Esophagus squamous epithelium (tissue), 5 donors: ENCODE results near the gene PNMA6E. TPM values are rescaled to one million over a fixed set of nuclear protein-coding genes. Genes with fewer than 3 reads are reported as not detected.
"Not testable (repeated sequence)": the region's sequence is repeated elsewhere in the genome, so short reads cannot be mapped to it uniquely, and the experiment has no call there.

Experiments used
- DNase-seq: peaks from one replicate; lab custom pipeline; 2025; lab: John Stamatoyannopoulos, UW
- H3K27ac ChIP-seq, 4 donors: fragments of 200-600 bp; sonication (generic); one replicate each; pipeline ENCODE4 v1.5.1; 2016 to 2019; ENCODE audit warnings: mild to moderate bottlenecking in 1 of 4
- H3K27me3 ChIP-seq, 4 donors: fragments of 200-600 bp; sonication (generic); 1 replicate in 3 of 4; 2 replicates in 1 of 4; pipeline versions ENCODE4 v1.5.1 to v1.6.0; 2017 to 2021; ENCODE audit warnings: antibody characterized with exemption in 1 of 4
- H3K36me3 ChIP-seq, 3 donors: fragments of 200-600 bp; sonication (generic); one replicate each; pipeline ENCODE4 v1.5.1; 2016 to 2019
- H3K4me1 ChIP-seq, 3 donors: fragments of 200-600 bp; sonication (generic); one replicate each; pipeline ENCODE4 v1.5.1; 2017 to 2019
- H3K4me3 ChIP-seq, 4 donors: fragments of 200-600 bp; sonication (generic); 1 replicate in 3 of 4; 2 replicates in 1 of 4; pipeline ENCODE4 v1.5.1; 2016 to 2019; ENCODE audit warnings: mild to moderate bottlenecking in 2 of 4, moderate library complexity in 1 of 4
- H3K9me3 ChIP-seq, 3 donors: fragments of 200-600 bp; sonication (generic); one replicate each; pipeline ENCODE4 v1.5.1; 2016 to 2019
- CTCF ChIP-seq, 6 experiments: fragments of 450-650 bp in 4 of 6; fragments of 200-600 bp in 2 of 6; sonication (generic) in 2 of 6; IDR thresholded peaks; one replicate each; pipeline ENCODE4 v1.5.1; 2016 to 2019; ENCODE audit warnings: antibody characterized with exemption in 6 of 6, mild to moderate bottlenecking in 4 of 6, moderate library complexity in 4 of 6
- POLR2A ChIP-seq, 4 donors: fragments of 450-650 bp; IDR thresholded peaks; one replicate each; pipeline ENCODE4 v1.6.1; 2017; ENCODE audit warnings: antibody characterized with exemption in 4 of 4, mild to moderate bottlenecking in 4 of 4, moderate library complexity in 3 of 4
- WGBS, 2 donors: methylation state at CpG; one replicate each; pipeline ENCODE4 v1.1.5; 2018; 5-methylcytosine and 5-hydroxymethylcytosine counted together
- intact Hi-C: fragments of 100-400 bp; cut with DNase I; formaldehyde crosslinking; loops from one replicate; pipeline ENCODE4 v1.15.0; 2022
- total RNA-seq, 4 donors: library from RNA; depleted of rRNA; stranded (reverse); fragments of >200 nt; gene quantifications; one replicate each; pipeline ENCODE4 v1.1.0, GENCODE V29; 2016
- donor health status: DM: yes; HTN: yes; CAD: no.

PNMA6E gene
- total RNA-seq, 4 donors from 2014 or later = not detected

GRCh38 chrX:153387345-153387744 lies 13.8 kb downstream of the PNMA6E start:
- intact Hi-C loops = no loop called here
- TF ChIP-seq POLR2A (IDR thresholded peaks at IDR 0.05) (no peak), CTCF (IDR thresholded peaks at IDR 0.05) (no peak)
- Histone ChIP-seq H3K36me3 (no peaks in the 10 kb centered on the region), H3K4me1 (no peaks in the 10 kb centered on the region), H3K27me3 (no peaks in the 10 kb centered on the region), H3K4me3 (no peak overlapping the region), H3K27ac (no peak overlapping the region), H3K9me3 (no peaks in the 10 kb centered on the region)
- WGBS, 2 donors = 70 to 75% methylated on average over 2 of the region's 5 CpGs
- no peak for DNase-seq

DNA sequence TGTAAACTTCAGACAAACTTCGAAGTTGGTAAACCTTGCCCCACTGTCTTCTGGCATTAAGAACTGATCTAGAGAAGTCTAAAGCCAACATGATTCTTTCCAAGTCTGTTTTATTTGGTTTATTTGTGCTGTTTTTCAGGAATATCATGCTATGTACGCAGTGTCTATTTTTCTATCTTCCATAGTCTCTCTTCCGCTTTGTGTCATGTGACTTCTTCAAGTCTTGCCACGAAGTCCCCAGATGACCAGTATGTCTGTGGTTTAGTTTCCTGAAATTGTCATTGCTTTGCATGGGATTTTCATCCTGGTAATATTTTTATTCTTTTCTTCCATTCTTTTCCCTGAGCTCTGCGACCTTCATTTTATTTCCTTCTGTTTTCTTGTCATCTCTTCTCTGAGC lies 15.1 kb downstream of the PNMA6E start:
- WGBS, 2 donors = 70 to 72% methylated on average over 5 of the region's 5 CpGs
- H3K36me3 ChIP-seq = no peaks in the 10 kb centered on the region
- intact Hi-C loops = no loop called here
- no peaks in the 10 kb centered on the region for H3K4me1 ChIP-seq
- no peaks in the 10 kb centered on the region for H3K9me3 ChIP-seq
- DNase-seq = no peak
- no peaks in the 10 kb centered on the region for H3K27me3 ChIP-seq
- TF ChIP-seq POLR2A (IDR thresholded peaks at IDR 0.05) (no peak), CTCF (IDR thresholded peaks at IDR 0.05) (no peak)
- H3K27ac ChIP-seq = no peak overlapping the region
- no peak overlapping the region for H3K4me3 ChIP-seq

DNA sequence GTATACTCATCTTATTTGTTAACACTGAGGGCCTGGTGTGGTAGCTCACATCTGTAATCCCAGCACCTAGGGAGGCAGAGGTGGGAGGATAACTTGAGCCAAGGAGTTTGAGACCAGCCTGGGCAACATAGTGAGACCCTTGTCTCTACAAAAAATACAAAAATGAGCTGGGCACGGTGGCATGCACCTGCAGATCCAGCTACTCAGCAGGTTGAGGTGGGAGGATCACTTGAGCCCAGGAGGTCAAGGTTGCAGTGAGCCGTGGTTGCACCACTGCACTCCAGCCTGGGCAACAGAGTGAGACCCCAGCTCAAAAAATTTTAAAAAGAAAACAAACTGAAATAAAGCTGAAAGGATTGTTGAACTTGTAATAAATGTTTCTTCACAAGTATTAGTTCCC lies 16.2 kb downstream of the PNMA6E start:
- WGBS, 2 donors = 60 to 90% methylated on average over 2 of the region's 2 CpGs
- DNase-seq, H3K27ac ChIP-seq, H3K4me1 ChIP-seq, H3K4me3 ChIP-seq, H3K27me3 ChIP-seq, intact Hi-C loops, H3K9me3 ChIP-seq, H3K36me3 ChIP-seq: not testable (repeated sequence)

GRCh38 chrX:153384390-153384789 lies 16.8 kb downstream of the PNMA6E start:
- Histone ChIP-seq H3K36me3 (no peaks in the 10 kb centered on the region), H3K4me1 (no peaks in the 10 kb centered on the region), H3K9me3 (no peaks in the 10 kb centered on the region), H3K4me3 (no peak overlapping the region), H3K27ac (no peak overlapping the region), H3K27me3 (no peaks in the 10 kb centered on the region)
- WGBS, 2 donors = 63 to 75% methylated on average over 3 to 6 of the region's 6 CpGs
- intact Hi-C loops = no loop called here
- no peak for DNase-seq
- no peak for TF ChIP-seq CTCF (IDR thresholded peaks at IDR 0.05)
- no peak for TF ChIP-seq POLR2A (IDR thresholded peaks at IDR 0.05)

GRCh38 chrX:153382563-153383482 lies 18.3 kb downstream of the PNMA6E start:
- no peaks in the 10 kb centered on the region for H3K36me3 ChIP-seq
- no peak overlapping the region for H3K27ac ChIP-seq
- H3K27me3 ChIP-seq = no peaks in the 10 kb centered on the region
- DNase-seq = no peak
- intact Hi-C loops = no loop called here
- TF ChIP-seq POLR2A (IDR thresholded peaks at IDR 0.05) (no peak), CTCF (IDR thresholded peaks at IDR 0.05) (no peak)
- H3K4me1 ChIP-seq = no peaks in the 10 kb centered on the region
- 81 to 83% methylated on average over 3 of the region's 3 CpGs for WGBS, 2 donors
- no peak overlapping the region for H3K4me3 ChIP-seq
- no peaks in the 10 kb centered on the region for H3K9me3 ChIP-seq
